Measurements from ENCODE around the gene DCP1A. TPM values are rescaled to one million over a fixed set of nuclear protein-coding genes. Genes with fewer than 3 reads are reported as not detected.
A peak's percentile ranks its signal among the peaks of the same experiment; 100 is the strongest.

The DCP1A gene
- total and polyA plus RNA-seq, 9 of the 15 experiments (the other 6 are each of a cell fraction or from before 2014, with no cell fraction given) = 6.6 to 33.7 (median 13.3) TPM

- Histone ChIP-seq H2AFZ (ENCODE audit: low read depth, low read length) (peak overlapping the region; percentile 81), H3K9me1 (ENCODE audit: control insufficient read depth, insufficient read depth, low read length) (peaks cover 2% of the 10 kb centered on the region), H3K4me3 (no peak overlapping the region), H3K9me3 (replicated peaks; ENCODE audit: control insufficient read depth, insufficient read depth, low read depth, low read length) (no peaks in the 10 kb centered on the region), H4K20me1 (replicated peaks; ENCODE audit: control insufficient read depth, insufficient read depth, low read length) (peaks cover 12% of the 10 kb centered on the region), H3K4me2 (ENCODE audit: insufficient read depth, low read length) (no peak overlapping the region), H3K36me3 (ENCODE audit: control insufficient read depth, insufficient read depth, low read length) (peaks cover 9% of the 10 kb centered on the region; the same call in 2 of the 3 replicates), H3K79me2 (ENCODE audit: control insufficient read depth, insufficient read depth, low read length) (peaks cover 23% of the 10 kb centered on the region), H3K27ac (ENCODE audit: extremely low read depth, low read depth, low read length) (peak overlapping the region; percentile 19; the same call in 1 of the 3 replicates), H3K9ac (ENCODE audit: insufficient read depth in 1 of 2, low read depth in 2 of 2, low read length in 2 of 2) (no peak overlapping the region), H3K4me1 (replicated peaks in 1 of 2; ENCODE audit: control insufficient read depth in 2 of 2, insufficient read depth in 2 of 2, low read length in 2 of 2) (peaks cover 16 to 24% of the 10 kb centered on the region in 2 experiments; a peak in 4 of 5 replicates), H3K27me3 (ENCODE audit: control insufficient read depth in 2 of 2, insufficient read depth in 2 of 2, low read length in 2 of 2) (no peaks in the 10 kb centered on the region)
- ChIA-PET POLR2A (interaction anchor here (1.2 kb wide), 1 partner anchor 11 kb away, joined by 3 read pairs; no protein-coding TSS in a partner anchor), CTCF (ENCODE audit: low intra/inter-chr PET ratio) (no interaction called here)
- DNase-seq (ENCODE audit: extremely low read depth in 1 of 4, low spot score in 3 of 4) (peak in 1 of 4 experiments; percentile 47), ATAC-seq (no peak), FAIRE-seq (peak; percentile 65)
- in situ Hi-C loops (cut with MboI) = no loop called here
- intact Hi-C loops (cut with micrococcal nuclease) = no loop called here
- 45% methylated on average over 8 of the region's 8 CpGs for WGBS (ENCODE audit: insufficient coverage, low coverage, missing lambda C conversion rate)
- no TSS peak for BruUV-seq (replicated peaks)
- TF ChIP-seq, protein P1, sequence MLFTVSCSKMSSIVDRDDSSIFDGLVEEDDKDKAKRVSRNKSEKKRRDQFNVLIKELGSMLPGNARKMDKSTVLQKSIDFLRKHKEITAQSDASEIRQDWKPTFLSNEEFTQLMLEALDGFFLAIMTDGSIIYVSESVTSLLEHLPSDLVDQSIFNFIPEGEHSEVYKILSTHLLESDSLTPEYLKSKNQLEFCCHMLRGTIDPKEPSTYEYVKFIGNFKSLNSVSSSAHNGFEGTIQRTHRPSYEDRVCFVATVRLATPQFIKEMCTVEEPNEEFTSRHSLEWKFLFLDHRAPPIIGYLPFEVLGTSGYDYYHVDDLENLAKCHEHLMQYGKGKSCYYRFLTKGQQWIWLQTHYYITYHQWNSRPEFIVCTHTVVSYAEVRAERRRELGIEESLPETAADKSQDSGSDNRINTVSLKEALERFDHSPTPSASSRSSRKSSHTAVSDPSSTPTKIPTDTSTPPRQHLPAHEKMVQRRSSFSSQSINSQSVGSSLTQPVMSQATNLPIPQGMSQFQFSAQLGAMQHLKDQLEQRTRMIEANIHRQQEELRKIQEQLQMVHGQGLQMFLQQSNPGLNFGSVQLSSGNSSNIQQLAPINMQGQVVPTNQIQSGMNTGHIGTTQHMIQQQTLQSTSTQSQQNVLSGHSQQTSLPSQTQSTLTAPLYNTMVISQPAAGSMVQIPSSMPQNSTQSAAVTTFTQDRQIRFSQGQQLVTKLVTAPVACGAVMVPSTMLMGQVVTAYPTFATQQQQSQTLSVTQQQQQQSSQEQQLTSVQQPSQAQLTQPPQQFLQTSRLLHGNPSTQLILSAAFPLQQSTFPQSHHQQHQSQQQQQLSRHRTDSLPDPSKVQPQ (CRISPR knock-in tag; IDR thresholded peaks at IDR 0.05; ENCODE audit: borderline replicate concordance) = no peak
- TF ChIP-seq REST (IDR thresholded peaks at IDR 0.05; ENCODE audit: borderline replicate concordance) (peak; percentile 11; the same call in 1 of the 2 replicates), REST (CRISPR knock-in tag; IDR thresholded peaks at IDR 0.05; ENCODE audit: low read depth) (no peak), TCFL5 (CRISPR knock-in tag; conservative IDR thresholded peaks at IDR 0.05) (no peak), ZNF316 (IDR thresholded peaks at IDR 0.05) (no peak), RAD21 (CRISPR knock-in tag; conservative IDR thresholded peaks at IDR 0.05 in 1 of 2, IDR thresholded peaks at IDR 0.05 in 1 of 2) (peak in 1 of 2 experiments; percentile 26; a peak in 1 of 4 replicates), ZNF699 (CRISPR knock-in tag; IDR thresholded peaks at IDR 0.05; ENCODE audit: insufficient replicate concordance) (no peak)
These were observed 88.5 kb downstream of the DCP1A start for GRCh38 chr3:53258600-53259426.

Data from K562 (cell line).